SK-N-SH (cell line): ENCODE results near the gene MBD2. TPM values are rescaled to one million over a fixed set of nuclear protein-coding genes. Genes with fewer than 3 reads are reported as not detected.

ENCODE experiments used
- CTCF ChIA-PET: fragments of 300-600, 350-600 bp; formaldehyde crosslinking; extraction: SDS; loops from one replicate; lab custom pipeline; 2021; lab: Yijun Ruan, JAX
- POLR2A ChIA-PET: fragments of 350-600 bp; sonication (Branson Sonifier 250); formaldehyde crosslinking; extraction: SDS; loops from one replicate; lab custom pipeline; 2020; ENCODE audit warnings: antibody characterized with exemption, inconsistent platforms; lab: Yijun Ruan, JAX
- DNase-seq: peaks from one replicate; pipeline ENCODE4 v3.0.0; 2012
- H2AFZ ChIP-seq: fragments of 200-600 bp; sonication (generic); 2 replicates; pipeline ENCODE4 v1.8.1; 2016; ENCODE audit warnings: antibody characterized with exemption, mild to moderate bottlenecking, low read depth
- H3F3A ChIP-seq: fragments of 200-600 bp; sonication (generic); replicated peaks from 2 replicates; pipeline ENCODE3; 2016; ENCODE audit warnings: antibody characterized with exemption, mild to moderate bottlenecking; ENCODE audit not compliant: insufficient read depth
- H3K27ac ChIP-seq, 2 experiments: fragments of 200-500 bp in 1 of 2; fragments of 200-600 bp in 1 of 2; sonication (Bioruptor generic) in 1 of 2; sonication (generic), shearing (Covaris generic) in 1 of 2; 2 replicates each; pipeline versions ENCODE4 v1.5.1 to v1.6.1; 2014 to 2016; ENCODE audit warnings: low read depth in 2 of 2, inconsistent platforms in 1 of 2, low read length in 1 of 2, mild to moderate bottlenecking in 1 of 2, mixed read lengths in 1 of 2
- H3K27me3 ChIP-seq: fragments of 200-600 bp; sonication (generic), shearing (Covaris generic); 2 replicates; pipeline ENCODE4 v1.6.1; 2016; ENCODE audit warnings: mixed run types; ENCODE audit not compliant: insufficient read depth
- H3K36me3 ChIP-seq, 2 experiments: fragments of 200-500 bp in 1 of 2; fragments of 200-600 bp in 1 of 2; sonication (Bioruptor generic) in 1 of 2; sonication (generic) in 1 of 2; replicated peaks in 1 of 2; 2 replicates each; pipeline versions ENCODE3 to v1.5.1; 2014 to 2016; ENCODE audit warnings: low read length in 1 of 2, mild to moderate bottlenecking in 1 of 2; ENCODE audit not compliant: insufficient read depth in 2 of 2, control insufficient read depth in 1 of 2
- H3K4me1 ChIP-seq, 2 experiments: fragments of 200-500 bp in 1 of 2; fragments of 200-600 bp in 1 of 2; sonication (Bioruptor generic) in 1 of 2; sonication (generic), shearing (Covaris generic) in 1 of 2; 2 replicates each; pipeline versions ENCODE4 v1.5.1 to v1.6.1; 2014 to 2016; ENCODE audit warnings: low read depth in 1 of 2, low read length in 1 of 2, mixed run types in 1 of 2; ENCODE audit not compliant: insufficient read depth in 2 of 2, control insufficient read depth in 1 of 2
- H3K4me2 ChIP-seq: fragments of 200-600 bp; sonication (generic), shearing (Covaris generic); 2 replicates; pipeline ENCODE4 v1.6.1; 2017; ENCODE audit warnings: mixed run types
- H3K4me3 ChIP-seq, 2 experiments: fragments of 200-500 bp in 1 of 2; fragments of 200-600 bp in 1 of 2; sonication (Bioruptor generic) in 1 of 2; sonication (generic), shearing (Covaris generic) in 1 of 2; 2 replicates each; pipeline versions ENCODE4 v1.5.1 to v1.8.1; 2014 to 2016; ENCODE audit warnings: low read depth in 2 of 2, inconsistent platforms in 1 of 2, low read length in 1 of 2, mild to moderate bottlenecking in 1 of 2, mixed read lengths in 1 of 2, moderate library complexity in 1 of 2
- H3K79me2 ChIP-seq: fragments of 200-600 bp; sonication (generic); 2 replicates; pipeline ENCODE4 v1.8.1; 2017; ENCODE audit warnings: mild to moderate bottlenecking; ENCODE audit not compliant: insufficient read depth
- H3K9ac ChIP-seq: fragments of 200-600 bp; sonication (generic); 2 replicates; pipeline ENCODE4 v1.6.1; 2017; ENCODE audit warnings: mixed run types
- H3K9me2 ChIP-seq: fragments of 200-600 bp; sonication (generic); 2 replicates; pipeline ENCODE4 v1.6.1; 2017; ENCODE audit warnings: mixed run types
- H3K9me3 ChIP-seq: fragments of 200-600 bp; sonication (generic); 2 replicates; pipeline ENCODE4 v1.6.1; 2017; ENCODE audit warnings: mixed run types, mild to moderate bottlenecking, moderate library complexity
- H4K20me1 ChIP-seq: fragments of 200-600 bp; sonication (generic); 2 replicates; pipeline ENCODE4 v1.6.1; 2017; ENCODE audit warnings: mild to moderate bottlenecking, mixed run types; ENCODE audit not compliant: insufficient read depth
- ELF1 ChIP-seq: IDR thresholded peaks from 2 replicates; pipeline ENCODE4 v1.4.0; 2012
- EP300 ChIP-seq, 2 experiments: IDR thresholded peaks; 2 replicates each; pipeline versions ENCODE4 v1.4.0 to v1.6.1; 2012; ENCODE audit warnings: borderline replicate concordance in 1 of 2, low read depth in 1 of 2, low read length in 1 of 2
- FOSL2 ChIP-seq: IDR thresholded peaks from 2 replicates; pipeline ENCODE4 v1.4.0; 2012; ENCODE audit warnings: low read depth, mild to moderate bottlenecking, moderate library complexity, borderline replicate concordance
- FOXJ3 ChIP-seq: sonication (generic); formaldehyde crosslinking; IDR thresholded peaks from 2 replicates; pipeline ENCODE4 v1.5.1; 2020; ENCODE audit warnings: mild to moderate bottlenecking, missing genetic modification reagents
- GABPA ChIP-seq: IDR thresholded peaks from 2 replicates; pipeline ENCODE4 v1.4.0; 2012; ENCODE audit warnings: low read depth, mild to moderate bottlenecking
- IRF3 ChIP-seq: fragments of 150-350 bp; IDR thresholded peaks from 2 replicates; pipeline ENCODE4 v1.6.1; 2016; ENCODE audit warnings: mild to moderate bottlenecking, low read depth, low read length
- JUND ChIP-seq: IDR thresholded peaks from 2 replicates; pipeline ENCODE4 v1.4.0; 2012
- MAX ChIP-seq: IDR thresholded peaks from 2 replicates; pipeline ENCODE4 v1.4.0; 2012; ENCODE audit warnings: low read depth
- MEF2A ChIP-seq: IDR thresholded peaks from 2 replicates; pipeline ENCODE4 v1.4.0; 2012; ENCODE audit warnings: low read depth, borderline replicate concordance
- MXI1 ChIP-seq: IDR thresholded peaks from 2 replicates; pipeline ENCODE4 v1.6.1; 2012; ENCODE audit warnings: mild to moderate bottlenecking, low read depth, low read length, improper control_type of control experiment
- NFIC ChIP-seq: IDR thresholded peaks from 2 replicates; pipeline ENCODE4 v1.4.0; 2012; ENCODE audit warnings: borderline replicate concordance
- PBX3 ChIP-seq: IDR thresholded peaks from 2 replicates; pipeline ENCODE4; 2012
- RAD21 ChIP-seq: IDR thresholded peaks from 2 replicates; pipeline ENCODE4 v1.6.1; 2012; ENCODE audit warnings: mild to moderate bottlenecking, low read length
- REST ChIP-seq: IDR thresholded peaks from 2 replicates; pipeline ENCODE4 v1.6.1; 2012; ENCODE audit warnings: mild to moderate bottlenecking, low read depth, low read length, moderate library complexity
- RFX5 ChIP-seq: IDR thresholded peaks from 2 replicates; pipeline ENCODE4 v1.6.1; 2012; ENCODE audit warnings: mild to moderate bottlenecking, improper control_type of control experiment, low read length
- RXRA ChIP-seq: IDR thresholded peaks from 2 replicates; pipeline ENCODE4 v1.4.0; 2012; ENCODE audit warnings: low read depth, mild to moderate bottlenecking, borderline replicate concordance
- SIN3A ChIP-seq: IDR thresholded peaks from 2 replicates; pipeline ENCODE4 v1.6.1; 2012; ENCODE audit warnings: low read depth, mild to moderate bottlenecking, low read length, moderate library complexity, borderline replicate concordance
- TEAD4 ChIP-seq: IDR thresholded peaks from 2 replicates; pipeline ENCODE4 v1.4.0; 2012; ENCODE audit warnings: mild to moderate bottlenecking, borderline replicate concordance; ENCODE audit not compliant: insufficient read depth
- YY1 ChIP-seq: IDR thresholded peaks from 2 replicates; pipeline ENCODE4 v1.4.0; 2012; ENCODE audit warnings: low read depth, mild to moderate bottlenecking
- ZBTB33 ChIP-seq: IDR thresholded peaks from 2 replicates; pipeline ENCODE4 v1.4.0; 2012; ENCODE audit warnings: low read depth, borderline replicate concordance
- WGBS: methylation state at CpG from one replicate; pipeline ENCODE4 v1.1.6; 2017; ENCODE audit warnings: low lambda C conversion rate; 5-methylcytosine and 5-hydroxymethylcytosine counted together
- polyA plus RNA-seq, 3 experiments: library from polyadenylated mRNA; depleted of rRNA; stranded (reverse); fragments of >200 nt; gene quantifications; 2 replicates each; pipeline ENCODE4 v1.2.3, GENCODE V29; 2012

The MBD2 gene
- polyA plus RNA-seq, 1 of the 3 experiments (the other 2 are of a cell fraction): 12.5 TPM

- WGBS: 72% methylated on average over 4 of the region's 4 CpGs
- peaks cover 0 to 11% of the 10 kb centered on the region in 2 experiments; a peak in 1 of 4 replicates for H3K4me1 ChIP-seq
- peak overlapping the region; percentile 49 for H3K4me2 ChIP-seq
- 0 out of 2 replicates have a peak overlapping the region, but pooled peaks have one; percentile 2 for H2AFZ ChIP-seq
- no peak overlapping the region for H3K4me3 ChIP-seq
- no peaks in the 10 kb centered on the region for H4K20me1 ChIP-seq
- H3K27me3 ChIP-seq: no peaks in the 10 kb centered on the region
- POLR2A ChIA-PET: no interaction called here
- CTCF ChIA-PET: interaction anchor here (1.0 kb wide), 1 partner anchor 20 kb away, joined by 3 read pairs; no protein-coding TSS in a partner anchor
- peak overlapping the region in 1 of 2 experiments; percentile 80; a peak in 2 of 4 replicates for H3K27ac ChIP-seq
- H3F3A ChIP-seq: peaks cover 36% of the 10 kb centered on the region
- H3K36me3 ChIP-seq: peaks cover 9 to 10% of the 10 kb centered on the region in 2 experiments
- H3K9me3 ChIP-seq: peaks cover 1% of the 10 kb centered on the region; the same call in 1 of the 2 replicates
- no peaks in the 10 kb centered on the region for H3K9me2 ChIP-seq
- TF ChIP-seq GABPA: no peak
- TF ChIP-seq RFX5: no peak
- TF ChIP-seq FOSL2: no peak
- no peak for TF ChIP-seq JUND
- no peak for TF ChIP-seq RAD21
- TF ChIP-seq IRF3: no peak
- no peak for TF ChIP-seq NFIC
- no peak for TF ChIP-seq TEAD4
- no peak for TF ChIP-seq SIN3A
- no peak for TF ChIP-seq ZBTB33
- DNase-seq: no peak
- no peak overlapping the region for H3K9ac ChIP-seq
- H3K79me2 ChIP-seq: no peaks in the 10 kb centered on the region
Observed at GRCh38 chr18:54148678-54149077, 75.8 kb downstream of the MBD2 start.

GRCh38 chr18:54148151-54148550 is 76.3 kb downstream of the MBD2 start:
- H3K9ac ChIP-seq: no peak overlapping the region
- TF ChIP-seq PBX3: no peak
- no peak for TF ChIP-seq FOXJ3 (CRISPR knock-in tag)
- TF ChIP-seq JUND: no peak
- no peak for TF ChIP-seq EP300 (IDR thresholded peaks at IDR 0.05; ENCODE audit: borderline replicate concordance in 1 of 2, low read depth in 1 of 2, low read length in 1 of 2)
- no peak for TF ChIP-seq NFIC
- TF ChIP-seq YY1: no peak
- no peak for TF ChIP-seq ELF1
- TF ChIP-seq FOSL2: no peak
- TF ChIP-seq RXRA: no peak
- TF ChIP-seq MEF2A: no peak
- no peak for TF ChIP-seq MAX
- no peak for TF ChIP-seq RAD21
- TF ChIP-seq REST: no peak
- TF ChIP-seq MXI1: no peak

More at GRCh38 chr18:54148151-54148550, 76.3 kb downstream of the MBD2 start:
- no peak overlapping the region for H3K4me3 ChIP-seq
- H3K27me3 ChIP-seq: no peaks in the 10 kb centered on the region
- H4K20me1 ChIP-seq: no peaks in the 10 kb centered on the region
- H3K79me2 ChIP-seq: no peaks in the 10 kb centered on the region
- peaks cover 0 to 11% of the 10 kb centered on the region in 2 experiments; a peak in 1 of 4 replicates for H3K4me1 ChIP-seq
- ChIA-PET CTCF (no interaction called here), POLR2A (no interaction called here)
- no peaks in the 10 kb centered on the region for H3K9me2 ChIP-seq
- H3K27ac ChIP-seq: peak overlapping the region in 1 of 2 experiments; percentile 80; a peak in 2 of 4 replicates
- DNase-seq: no peak
- H3K9me3 ChIP-seq: peaks cover 7% of the 10 kb centered on the region; the same call in 1 of the 2 replicates
- H2AFZ ChIP-seq: 0 out of 2 replicates have a peak overlapping the region, but pooled peaks have one; percentile 2
- peaks cover 7 to 14% of the 10 kb centered on the region in 2 experiments for H3K36me3 ChIP-seq
- H3K4me2 ChIP-seq: peak overlapping the region; percentile 49; the same call in 1 of the 2 replicates
- peaks cover 36% of the 10 kb centered on the region for H3F3A ChIP-seq
